HG03342 (cell line): ENCODE data around the gene PRKAG2.

Experiments used
- ATAC-seq: cut with Tn5 transposase; IDR thresholded peaks from one replicate; pipeline ENCODE4 v1.9.1; 2021; ENCODE audit warnings: mild to moderate bottlenecking, moderate library complexity; ENCODE audit not compliant: unreplicated experiment

Gene PRKAG2

DNA sequence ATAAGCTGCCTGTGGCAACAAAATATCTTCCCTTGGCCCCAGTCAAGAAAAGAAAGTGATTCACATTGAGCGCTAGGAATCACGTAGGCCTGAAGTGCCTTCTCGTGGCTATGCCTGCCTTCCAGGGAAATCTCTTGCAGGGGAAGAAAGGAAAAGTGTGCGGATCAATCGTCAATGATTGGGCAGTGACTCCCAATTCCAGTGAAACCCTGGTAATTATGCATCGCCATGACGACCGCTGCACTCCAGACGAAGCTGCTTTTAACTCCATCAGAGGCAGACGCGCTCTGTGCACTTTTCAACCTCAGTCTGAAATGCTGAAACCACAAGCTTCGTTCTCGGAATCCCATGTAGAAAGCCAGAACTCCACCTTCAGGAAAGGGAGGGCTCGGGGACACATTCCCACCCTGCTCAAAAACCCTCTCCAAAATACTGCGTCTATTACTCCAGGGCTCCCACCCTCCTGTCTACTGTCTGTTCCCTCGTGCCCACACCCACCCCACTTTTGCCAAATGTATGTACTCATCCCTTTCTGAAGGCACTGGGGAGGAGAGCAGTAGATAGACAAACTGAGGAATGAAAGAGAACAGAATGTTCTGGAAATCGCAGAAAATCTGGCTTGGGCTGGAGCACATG lies 24.2 kb upstream of the PRKAG2 start:
- ATAC-seq: no peak

- no peak for ATAC-seq
Observed at GRCh38 chr7:151900591-151900985, 23.7 kb upstream of the PRKAG2 start.

GRCh38 chr7:151899513-151900360 lies 22.8 kb upstream of the PRKAG2 start:
- no peak for ATAC-seq

DNA sequence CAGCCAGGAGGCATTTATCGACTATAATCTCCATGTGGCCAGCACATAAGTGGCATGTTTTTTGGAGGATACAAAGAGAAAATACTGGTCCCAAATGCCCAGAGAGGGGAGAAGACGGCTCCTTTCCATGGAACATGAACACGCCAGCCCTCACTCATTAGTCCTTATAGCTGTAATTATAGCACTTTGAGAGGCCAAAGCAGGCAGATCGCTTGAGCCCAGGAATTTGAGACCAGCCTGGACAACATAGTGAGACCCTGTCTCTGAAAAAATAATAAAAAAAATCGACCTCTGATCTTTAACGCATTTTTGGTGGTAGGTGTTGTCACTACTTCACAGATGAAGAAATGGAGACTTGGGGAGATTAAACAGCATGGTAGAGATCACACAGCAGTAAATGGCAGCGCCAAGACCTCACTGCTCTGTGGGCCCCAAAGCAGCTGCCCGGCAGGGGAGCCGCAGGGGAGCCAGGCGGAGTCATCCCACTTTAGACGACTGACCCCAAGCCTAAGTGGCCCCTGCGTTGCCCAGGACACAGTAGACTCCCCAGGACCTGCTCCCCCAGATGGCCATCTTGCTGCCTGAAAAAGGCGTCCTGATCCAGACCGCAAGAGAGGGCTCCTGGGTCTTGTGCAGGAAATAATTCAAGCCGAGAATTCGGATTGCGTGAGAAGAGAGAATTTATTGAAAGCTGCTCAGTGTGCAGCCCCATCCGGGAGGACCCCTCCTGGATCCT lies 21.2 kb upstream of the PRKAG2 start:
- no peak for ATAC-seq

DNA sequence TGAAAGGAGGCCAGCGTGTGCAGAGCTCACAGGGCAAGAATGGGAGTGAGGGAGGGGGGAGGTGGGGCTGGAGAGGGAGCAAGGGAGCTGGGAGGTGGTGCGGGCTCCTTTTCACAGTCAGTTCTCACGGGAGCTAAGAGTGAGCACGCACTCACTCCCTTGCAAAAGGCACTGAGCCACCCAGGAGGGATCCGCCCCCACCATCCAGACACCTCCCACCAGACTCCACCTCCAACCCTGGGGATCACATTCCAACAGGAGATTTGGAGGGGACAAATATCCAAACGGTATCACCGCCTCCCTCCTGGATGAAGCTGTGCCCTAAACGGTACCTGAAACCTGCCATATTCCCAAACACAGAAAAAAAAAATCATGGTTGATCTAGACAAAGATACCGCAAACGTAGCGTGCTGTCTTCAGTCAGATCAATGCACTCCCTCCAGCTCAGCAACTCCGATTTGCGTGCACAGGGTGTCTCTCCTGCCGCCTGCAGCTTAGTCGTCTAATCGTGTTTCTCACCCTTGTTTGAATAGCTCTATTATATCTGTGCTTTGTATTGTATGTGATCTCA lies 20.3 kb upstream of the PRKAG2 start:
- ATAC-seq: no peak

- ATAC-seq: no peak
Observed at GRCh38 chr7:151896486-151896885, 19.6 kb upstream of the PRKAG2 start.

DNA sequence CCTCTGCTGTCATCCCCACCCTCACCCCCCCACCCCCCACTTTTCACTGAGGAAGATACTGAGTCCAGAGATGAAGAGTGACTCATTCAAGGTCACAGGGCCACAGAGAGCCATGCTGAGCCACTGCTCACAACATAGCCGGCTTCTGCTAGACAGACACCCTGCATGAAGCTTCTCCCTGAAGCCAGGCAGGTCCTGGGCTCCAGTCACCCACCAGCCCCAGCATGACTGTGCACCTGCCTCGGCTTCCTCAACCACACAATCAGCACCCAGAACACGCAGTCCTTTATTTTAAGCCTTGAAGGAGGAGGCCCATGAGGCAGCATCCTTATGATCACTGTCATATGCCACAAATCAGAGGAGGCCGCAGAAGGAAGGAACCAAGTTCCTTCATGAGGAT lies 19.2 kb upstream of the PRKAG2 start:
- no peak for ATAC-seq

DNA sequence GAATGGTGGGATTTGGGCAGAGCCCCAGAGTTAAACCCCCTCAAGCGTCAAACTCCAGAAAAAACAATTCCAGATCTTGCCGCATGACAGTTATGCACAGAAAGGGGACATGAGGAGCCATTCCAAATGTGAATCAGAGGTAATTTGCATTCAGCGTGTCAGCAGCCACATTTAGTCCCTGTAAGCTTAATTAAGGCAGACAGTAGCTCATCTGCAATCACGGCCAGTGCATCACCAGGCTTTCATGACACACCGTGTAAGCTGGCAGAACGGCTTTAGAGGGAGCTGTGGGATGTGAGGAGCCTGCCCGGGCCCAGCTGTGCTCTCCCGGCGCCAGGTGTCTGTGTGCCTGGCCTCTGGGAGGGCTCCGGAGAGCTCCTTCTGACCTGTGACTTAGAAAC lies 18.7 kb upstream of the PRKAG2 start:
- no peak for ATAC-seq

- no peak for ATAC-seq
Observed at GRCh38 chr7:151895008-151895630, 18.2 kb upstream of the PRKAG2 start.

GRCh38 chr7:151894111-151895007 lies 17.4 kb upstream of the PRKAG2 start:
- ATAC-seq: no peak

GRCh38 chr7:151893405-151893923 lies 16.5 kb upstream of the PRKAG2 start:
- no peak for ATAC-seq

DNA sequence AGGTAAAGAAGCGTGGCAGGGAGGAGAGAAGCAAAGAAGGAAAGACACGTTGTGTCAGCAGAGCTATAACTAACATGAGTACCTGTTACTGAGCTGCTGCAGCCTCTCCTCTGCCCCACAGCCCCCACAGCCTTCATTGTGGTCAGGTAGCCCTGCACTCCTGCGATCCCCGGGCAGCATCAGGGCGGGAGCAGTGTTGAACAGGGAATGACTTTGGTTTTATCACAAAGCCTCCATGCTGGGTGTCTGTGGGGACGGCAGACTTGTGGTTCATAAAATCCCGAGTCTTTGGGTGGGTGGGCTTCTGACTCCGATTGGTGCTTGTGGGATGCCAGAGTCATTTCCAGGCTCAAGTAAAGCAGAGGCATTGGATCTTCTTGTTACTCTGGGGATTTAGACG lies 14.8 kb upstream of the PRKAG2 start:
- ATAC-seq: no peak

DNA sequence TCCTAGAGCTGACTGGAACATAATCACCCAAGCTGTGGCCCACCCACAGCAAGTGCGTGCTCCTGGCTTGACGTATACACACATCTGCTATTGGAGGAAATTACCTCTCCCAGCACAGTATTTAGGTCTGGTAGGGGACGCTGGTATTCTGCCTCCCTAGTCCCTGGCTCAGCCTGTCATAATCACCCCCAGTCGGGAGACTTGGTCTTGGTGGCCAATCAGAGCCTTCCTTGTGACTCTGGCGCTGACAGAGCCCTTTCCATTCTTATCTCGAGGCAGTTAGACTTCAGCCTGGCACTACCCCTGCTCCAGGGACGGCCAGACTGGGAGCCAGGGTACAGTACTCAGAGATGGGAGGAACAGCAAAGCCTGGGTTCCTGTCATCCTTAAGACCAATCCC lies 14.3 kb upstream of the PRKAG2 start:
- ATAC-seq: no peak

DNA sequence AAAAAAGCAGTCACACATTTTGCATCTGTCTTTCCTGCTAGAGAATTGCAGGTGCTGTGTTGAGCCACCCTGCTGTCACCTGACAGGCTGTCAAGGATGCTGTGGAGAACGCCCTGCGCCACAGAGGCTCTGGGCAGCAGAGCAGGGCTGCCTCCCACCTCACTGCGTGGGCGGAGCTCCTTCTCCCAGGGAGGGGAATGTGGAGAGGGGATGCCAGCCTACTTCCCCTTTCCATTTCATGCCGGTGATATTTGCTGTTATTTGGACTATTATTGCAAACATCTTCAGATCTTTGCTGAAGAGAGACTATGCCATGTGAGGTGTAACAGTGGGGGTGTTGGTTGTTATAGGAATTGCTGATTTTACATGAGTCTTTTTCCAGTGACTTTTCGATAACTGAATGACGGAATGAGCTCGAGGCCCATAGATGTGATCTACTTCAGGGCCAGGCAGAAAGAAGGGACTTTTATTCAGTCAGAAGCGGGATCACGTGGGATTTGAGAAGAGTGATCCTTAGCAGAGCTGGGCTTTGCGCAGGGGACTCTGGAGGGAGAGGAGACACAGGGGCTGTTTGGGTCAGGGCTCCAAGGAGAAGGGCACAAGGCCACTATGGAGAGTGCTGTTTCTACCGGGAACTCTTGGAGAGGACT lies 13.6 kb upstream of the PRKAG2 start:
- ATAC-seq: no peak

DNA sequence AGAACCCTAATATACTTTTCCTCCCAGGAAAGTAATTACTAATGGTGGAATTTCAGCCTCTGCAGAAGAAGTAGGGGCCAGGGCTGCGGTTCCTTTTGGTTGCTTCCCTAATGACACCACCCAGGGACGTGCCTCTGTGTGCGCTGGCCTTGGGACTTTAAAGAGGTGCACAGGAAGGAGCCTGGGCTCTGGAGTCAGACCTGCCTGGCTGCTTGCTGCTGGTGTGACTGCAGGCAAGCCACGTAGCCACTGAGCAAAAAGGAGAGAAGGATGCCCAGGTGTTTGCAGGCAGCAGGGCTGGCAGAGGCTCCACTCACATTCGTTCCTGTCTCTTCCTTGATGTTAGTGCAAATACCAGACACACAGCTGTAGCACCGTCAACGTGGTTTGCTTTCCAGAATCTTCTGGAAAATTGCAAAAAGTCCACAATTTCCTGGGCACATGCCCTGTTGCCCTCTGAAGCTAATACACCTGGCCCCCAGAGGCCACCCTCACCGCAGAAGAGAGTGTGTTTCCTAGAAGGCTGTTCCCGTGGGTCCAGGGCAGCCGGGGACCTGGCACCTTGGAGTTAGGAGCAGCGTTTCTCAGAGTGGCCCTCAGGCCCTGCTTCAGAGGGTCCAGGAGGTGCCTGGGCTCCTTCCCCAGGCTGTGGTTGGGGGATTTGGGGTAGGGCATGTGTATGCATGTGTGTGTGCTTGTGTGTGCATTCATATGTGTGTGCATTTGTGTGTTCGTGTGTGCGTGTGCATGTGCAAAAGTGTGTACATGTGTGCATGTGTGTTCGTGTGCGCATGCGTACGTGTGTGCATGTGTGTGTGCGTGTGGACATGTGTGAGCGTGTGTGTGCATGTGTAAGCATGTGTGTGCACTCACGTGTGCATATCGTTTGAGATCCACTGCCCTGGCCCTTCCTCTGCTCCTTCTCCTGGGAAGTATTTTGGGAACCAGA lies 12.8 kb upstream of the PRKAG2 start:
- no peak for ATAC-seq

DNA sequence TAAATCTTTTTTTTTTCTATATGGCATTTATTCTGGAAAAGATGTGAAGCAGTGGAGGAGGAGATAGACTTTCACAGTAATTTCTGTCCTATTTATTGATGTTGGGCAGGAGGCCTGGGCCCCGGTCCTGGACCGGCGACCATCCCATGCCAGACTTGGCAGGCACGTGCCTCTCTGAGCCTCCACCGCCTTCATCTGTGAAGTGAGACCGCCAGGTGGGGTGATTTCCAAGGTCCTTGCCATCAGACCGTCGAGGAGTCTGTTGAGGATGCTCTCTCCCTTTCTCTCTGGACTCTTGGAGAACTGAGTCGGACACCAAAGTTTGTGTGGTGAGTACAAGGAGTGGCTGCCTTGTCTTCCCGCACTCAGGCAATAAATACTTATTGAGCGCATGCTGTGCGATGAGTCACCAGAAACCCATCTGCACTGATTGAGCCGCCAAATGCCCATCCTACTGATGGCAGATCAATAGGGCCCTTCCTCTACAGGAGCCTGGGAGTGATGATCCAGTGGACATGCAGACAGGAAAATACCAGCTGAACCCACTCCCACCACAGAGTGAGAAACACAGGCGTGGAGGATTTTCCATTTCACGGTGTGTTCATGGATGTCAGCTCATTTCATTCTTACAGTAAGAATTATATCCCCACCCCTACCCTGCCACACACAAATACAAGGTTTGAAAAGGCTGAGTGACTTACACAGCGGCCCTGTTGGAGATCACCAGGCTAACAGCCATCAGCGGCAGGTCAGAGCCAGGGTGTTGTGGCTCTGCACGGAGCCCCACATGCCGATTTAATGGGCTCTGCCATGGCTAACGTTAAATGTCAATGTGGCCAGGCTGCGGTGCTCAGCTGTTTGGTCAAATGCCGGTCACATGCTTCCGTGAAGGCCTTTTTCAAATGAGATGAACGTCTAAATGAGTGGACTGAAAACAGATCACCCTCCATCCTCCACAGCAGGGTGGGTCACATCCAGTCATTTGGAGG lies 11.5 kb upstream of the PRKAG2 start:
- ATAC-seq: no peak

- no peak for ATAC-seq
Observed at GRCh38 chr7:151886783-151887182, 9.9 kb upstream of the PRKAG2 start.
